Activated CD8-positive, alpha-beta memory T cell treated with anti-CD3 and anti-CD28 coated beads, Interleukin-2, amount 50 U/mL, for 24 hours (primary cell): Measurements from ENCODE around the gene NEUROG1.

Source experiments
- DNase-seq: peaks from one replicate; pipeline ENCODE4 v3.0.0-alpha.2; 2020; ENCODE audit errors: extremely low read depth

Gene NEUROG1

GRCh38 chr5:135493406-135494180 lies 42.2 kb downstream of the NEUROG1 start:
- DNase-seq = no peak

- no peak for DNase-seq
These were observed 43.5 kb downstream of the NEUROG1 start for GRCh38 chr5:135492319-135492626.

GRCh38 chr5:135491552-135492318 lies 44.0 kb downstream of the NEUROG1 start:
- DNase-seq = no peak

- DNase-seq = no peak
These were observed 44.7 kb downstream of the NEUROG1 start for GRCh38 chr5:135491038-135491551.

- DNase-seq = no peak
These were observed 45.3 kb downstream of the NEUROG1 start for GRCh38 chr5:135490245-135491037.

GRCh38 chr5:135489466-135490244 lies 46.1 kb downstream of the NEUROG1 start:
- DNase-seq = no peak

- no peak for DNase-seq
These were observed 46.9 kb downstream of the NEUROG1 start for GRCh38 chr5:135488727-135489465.

- no peak for DNase-seq
These were observed 47.8 kb downstream of the NEUROG1 start for GRCh38 chr5:135487839-135488514.

GRCh38 chr5:135487037-135487395 lies 48.7 kb downstream of the NEUROG1 start:
- DNase-seq = no peak

GRCh38 chr5:135486131-135487036 lies 49.4 kb downstream of the NEUROG1 start:
- DNase-seq = no peak

GRCh38 chr5:135484674-135485086 lies 51.1 kb downstream of the NEUROG1 start:
- no peak for DNase-seq
